GM19240 (cell line): Measurements from ENCODE around the gene RPS6KA5.
"Not testable (repeated sequence)": the region's sequence is repeated elsewhere in the genome, so short reads cannot be mapped to it uniquely, and the experiment has no call there.

Experiments used
- DNase-seq: peaks from one replicate; pipeline ENCODE4 v3.0.0; 2011; ENCODE audit warnings: low spot score; ENCODE audit not compliant: insufficient read length

Gene RPS6KA5

DNA sequence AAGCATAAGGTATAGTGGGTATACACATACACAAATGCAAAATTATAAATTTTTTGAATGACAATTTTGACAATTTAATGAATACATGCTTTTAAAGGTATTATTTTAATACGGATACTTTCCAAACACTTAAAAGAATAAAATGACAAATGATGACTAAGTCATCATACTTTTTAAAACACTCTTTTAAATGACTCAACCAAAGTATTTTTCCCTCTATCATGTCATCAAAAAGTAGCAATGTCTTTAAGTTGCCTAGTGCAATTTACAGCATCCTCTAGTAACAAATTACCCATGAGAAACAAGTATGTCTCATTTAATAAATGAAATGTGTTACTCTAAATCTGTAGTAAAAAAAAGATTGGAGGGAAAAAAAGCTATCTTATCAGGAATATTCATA, 73.3 kb downstream of the RPS6KA5 start:
- no peak for DNase-seq

DNA sequence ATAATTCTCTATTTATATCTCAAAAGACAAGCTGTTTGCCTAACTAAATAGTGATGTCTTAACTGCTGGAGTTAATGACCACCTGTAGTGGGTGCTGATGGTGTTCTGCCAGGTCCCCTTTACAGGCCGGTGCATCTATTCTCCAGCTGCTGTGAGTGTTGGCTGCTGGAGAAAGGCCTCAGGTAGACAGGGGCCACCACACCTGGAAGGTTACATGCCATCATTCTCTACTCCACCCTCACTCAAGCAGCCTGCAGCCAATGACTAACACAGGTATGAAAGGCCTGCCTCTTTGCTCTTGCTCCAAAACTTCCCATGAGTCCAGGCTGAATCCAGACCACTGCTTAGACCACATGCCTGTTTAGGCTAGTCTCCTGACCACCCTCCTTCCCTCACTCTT, 73.9 kb downstream of the RPS6KA5 start:
- no peak for DNase-seq

GRCh38 chr14:90985601-90986242, 74.7 kb downstream of the RPS6KA5 start:
- peak; percentile 6 for DNase-seq

GRCh38 chr14:90983560-90983959, 76.9 kb downstream of the RPS6KA5 start:
- DNase-seq = no peak

GRCh38 chr14:90981636-90982035, 78.8 kb downstream of the RPS6KA5 start:
- DNase-seq = no peak

DNA sequence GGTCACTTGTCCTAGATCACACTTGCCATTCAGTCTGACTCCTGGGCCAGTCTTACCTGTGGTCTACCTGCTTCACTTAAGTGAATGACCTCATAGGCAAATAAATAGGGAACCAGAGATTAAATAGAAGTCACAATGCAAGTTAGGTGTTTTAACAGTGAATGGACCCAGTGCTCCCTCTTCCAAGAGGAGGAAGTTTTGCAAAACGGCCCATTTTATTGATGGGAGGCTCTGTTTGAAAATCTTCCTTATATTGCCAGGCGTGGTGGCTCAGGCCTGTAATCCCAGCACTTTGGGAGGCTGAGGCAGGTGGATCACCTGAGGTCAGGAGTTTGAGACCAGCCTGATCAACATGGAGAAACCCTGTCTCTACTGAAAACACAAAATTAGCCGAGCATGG, 79.8 kb downstream of the RPS6KA5 start:
- not testable (repeated sequence) for DNase-seq

DNA sequence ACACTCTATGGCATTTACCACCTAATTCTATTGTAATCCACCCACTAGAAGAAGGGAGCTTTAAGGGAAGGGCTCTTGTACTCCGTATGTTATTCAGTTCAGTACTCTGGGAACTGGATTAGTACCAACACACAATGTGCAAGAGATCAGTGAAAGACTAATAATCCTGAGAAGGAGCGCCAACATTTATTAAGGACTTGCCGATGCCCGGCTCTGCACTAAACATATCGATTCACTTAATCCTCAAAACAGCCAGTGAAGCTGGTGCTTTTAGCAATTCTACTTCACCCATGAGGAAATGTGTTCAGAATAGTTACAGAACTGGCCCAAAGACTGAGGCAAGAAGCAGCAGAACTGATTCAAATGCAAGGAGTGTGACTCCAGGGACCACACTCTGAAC, 80.9 kb downstream of the RPS6KA5 start:
- no peak for DNase-seq

DNA sequence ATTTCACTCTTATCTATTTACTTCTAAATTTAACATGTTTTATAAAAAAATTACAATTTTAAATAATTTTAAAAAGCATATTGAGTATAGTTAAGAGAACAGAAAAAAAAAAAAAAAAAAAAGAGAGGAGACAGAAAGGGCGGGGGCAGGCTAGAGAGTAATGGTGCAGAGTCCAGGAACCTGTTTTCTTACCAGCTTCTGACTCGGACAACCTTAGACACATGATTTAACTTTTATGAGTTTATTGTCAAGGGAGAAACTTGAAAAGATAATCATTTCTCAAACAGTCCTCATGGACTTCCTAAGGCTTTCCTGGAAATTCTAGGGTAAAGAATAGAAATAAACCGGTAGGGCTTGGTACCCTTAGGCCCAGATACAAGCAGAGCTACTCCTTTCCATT, 84.3 kb downstream of the RPS6KA5 start:
- no peak for DNase-seq

DNA sequence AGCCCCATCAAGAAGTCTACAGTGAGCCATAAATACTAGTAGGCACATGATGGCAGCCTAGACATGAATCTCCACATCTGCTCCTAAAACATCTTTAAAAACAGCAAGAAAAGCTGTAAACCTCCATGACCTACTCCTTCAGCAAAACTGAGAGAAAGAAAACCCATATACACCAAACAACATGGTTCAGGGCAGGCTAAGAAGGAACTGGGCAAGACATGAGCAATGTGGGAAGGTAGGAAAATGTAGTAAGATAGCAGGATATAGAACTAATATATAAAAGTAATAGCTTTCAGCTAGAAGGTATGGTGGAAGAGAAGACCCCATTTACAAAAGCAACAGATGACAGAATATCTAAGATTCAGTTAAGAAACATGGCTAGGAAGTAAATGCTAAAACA, 88.8 kb downstream of the RPS6KA5 start:
- DNase-seq = no peak

- no peak for DNase-seq
These were observed 90.3 kb downstream of the RPS6KA5 start for GRCh38 chr14:90970167-90970600.

DNA sequence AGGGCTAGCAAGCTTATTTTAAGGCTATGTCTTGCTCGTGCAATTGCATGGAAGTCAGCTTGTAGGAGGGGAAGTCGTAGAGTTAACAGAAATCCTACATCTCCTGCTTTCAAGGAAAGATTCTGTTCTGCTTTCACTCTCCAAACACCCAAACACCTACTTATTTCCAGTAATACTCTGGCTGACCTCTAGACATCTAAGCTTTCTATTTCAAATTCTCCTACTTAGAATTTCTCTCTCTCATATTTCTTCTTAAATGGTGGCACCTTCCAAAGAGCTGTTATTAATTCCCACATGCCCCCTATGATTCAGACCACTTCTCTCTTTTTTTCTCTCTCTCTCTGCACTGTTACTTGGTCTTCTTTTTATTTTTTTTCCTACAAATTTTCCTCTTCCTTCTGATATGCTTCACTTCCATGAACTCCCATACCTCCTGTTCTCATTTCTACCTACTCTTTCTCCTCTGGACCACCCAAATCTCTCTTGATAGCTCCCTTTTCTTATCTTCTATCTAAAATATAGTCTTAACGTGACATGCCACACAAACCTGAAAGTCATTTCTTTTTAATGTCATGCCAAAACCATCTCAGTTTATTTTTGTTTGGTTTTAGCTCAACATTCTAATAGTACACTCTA, 90.8 kb downstream of the RPS6KA5 start:
- DNase-seq = no peak

GRCh38 chr14:90968025-90968424, 92.4 kb downstream of the RPS6KA5 start:
- DNase-seq = no peak

DNA sequence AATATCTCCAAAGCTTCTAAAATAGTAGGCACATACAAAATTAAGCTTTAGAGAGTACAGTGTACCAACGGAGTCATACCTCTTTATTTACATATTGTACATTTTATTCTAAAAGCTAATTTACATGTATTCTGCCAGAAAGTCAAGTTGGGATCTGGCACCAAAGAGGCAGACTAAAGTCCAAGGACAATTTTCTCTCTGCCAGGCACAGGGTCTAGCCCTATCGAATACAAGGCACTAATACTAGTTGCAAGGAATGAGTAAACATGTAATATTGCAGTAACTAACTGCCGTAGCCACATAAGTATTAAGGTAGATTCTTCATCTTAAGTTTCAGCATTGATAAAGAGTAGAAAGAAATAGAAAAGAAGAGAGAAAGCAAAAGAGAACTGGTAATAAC, 93.9 kb downstream of the RPS6KA5 start:
- no peak for DNase-seq

GRCh38 chr14:90965765-90966164, 94.7 kb downstream of the RPS6KA5 start:
- no peak for DNase-seq

DNA sequence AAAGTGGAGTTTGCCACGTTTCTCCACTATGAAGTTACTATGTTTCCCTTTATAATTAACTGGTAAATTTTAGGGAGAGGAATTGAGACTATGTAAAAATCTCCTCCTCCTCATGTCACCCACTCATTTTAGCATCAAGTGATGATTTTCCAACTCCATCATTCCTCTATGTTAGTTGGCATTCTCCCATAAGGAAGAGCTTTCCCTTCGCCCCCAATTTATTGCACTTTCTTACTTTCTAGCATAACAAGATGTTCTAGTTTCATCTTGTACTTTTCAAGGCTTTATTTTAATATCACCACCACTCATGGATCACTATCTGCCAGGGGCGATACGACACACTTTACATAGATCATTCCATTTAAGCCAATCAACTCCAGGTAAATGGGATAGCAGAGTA, 97.1 kb downstream of the RPS6KA5 start:
- DNase-seq = no peak

DNA sequence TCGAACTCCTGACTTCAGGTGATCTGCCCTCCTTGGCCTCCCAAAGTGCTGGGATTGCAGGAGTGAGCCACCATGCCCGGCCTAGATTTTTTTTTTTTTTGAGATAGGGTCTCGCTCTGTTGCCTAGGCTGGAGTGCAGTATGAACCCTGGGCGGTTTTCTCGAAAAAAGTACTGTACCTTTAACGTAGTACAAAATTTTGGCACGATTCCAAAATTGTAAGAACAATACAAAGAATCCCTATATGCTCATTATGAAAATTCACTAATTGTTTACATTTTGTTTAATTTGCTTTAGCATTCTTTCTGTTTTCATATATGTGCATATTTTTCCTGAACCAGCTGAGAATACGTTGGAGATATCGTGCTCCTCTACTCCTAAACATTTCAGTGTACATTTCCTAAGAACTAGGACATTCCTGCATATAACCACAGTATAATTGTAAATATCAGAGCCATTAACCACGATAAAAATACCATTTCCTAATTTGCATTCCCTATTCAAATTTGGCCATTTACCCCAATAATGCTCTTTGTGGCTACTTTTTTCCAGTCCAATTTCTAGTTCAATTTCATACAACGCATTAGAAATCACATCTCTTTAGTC, 97.8 kb downstream of the RPS6KA5 start:
- DNase-seq = no peak

DNA sequence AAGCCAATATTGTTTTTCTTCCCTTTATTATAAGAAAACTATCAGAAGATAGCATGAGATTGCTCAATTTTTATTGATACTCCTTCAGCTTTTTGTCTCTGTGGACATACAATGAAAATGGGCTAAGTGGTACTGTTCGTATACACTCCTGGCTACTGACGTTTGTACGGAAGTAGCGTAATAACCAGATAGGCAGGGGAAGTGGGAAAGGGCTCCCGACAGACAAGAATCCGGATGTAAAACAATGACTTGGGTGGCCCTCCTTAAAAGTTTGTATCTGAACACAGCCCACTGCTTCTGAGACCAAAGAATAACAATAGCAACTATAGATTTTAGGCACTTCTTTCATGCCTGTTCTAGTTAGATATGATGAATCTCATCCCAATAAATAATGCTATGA, 99.6 kb downstream of the RPS6KA5 start:
- no peak for DNase-seq

DNA sequence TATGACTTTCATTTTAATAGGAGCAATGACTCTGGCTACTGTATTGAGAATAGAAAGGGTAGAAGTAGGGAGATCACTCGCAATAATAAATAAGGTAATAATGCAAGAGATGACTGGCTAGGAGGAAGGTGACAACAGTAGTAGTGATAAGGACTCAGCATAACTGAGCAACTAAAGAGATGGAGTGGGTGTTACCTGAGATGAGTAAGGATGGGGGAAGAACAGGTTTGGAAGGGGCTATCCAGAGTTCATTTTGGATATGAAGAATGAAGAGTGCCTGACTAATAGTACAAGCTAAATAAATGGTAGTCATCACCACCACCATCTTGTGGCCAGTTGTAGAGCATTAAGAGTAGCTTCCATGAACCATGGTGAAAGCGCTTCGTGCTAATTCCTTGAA, 101.1 kb downstream of the RPS6KA5 start:
- DNase-seq = no peak

DNA sequence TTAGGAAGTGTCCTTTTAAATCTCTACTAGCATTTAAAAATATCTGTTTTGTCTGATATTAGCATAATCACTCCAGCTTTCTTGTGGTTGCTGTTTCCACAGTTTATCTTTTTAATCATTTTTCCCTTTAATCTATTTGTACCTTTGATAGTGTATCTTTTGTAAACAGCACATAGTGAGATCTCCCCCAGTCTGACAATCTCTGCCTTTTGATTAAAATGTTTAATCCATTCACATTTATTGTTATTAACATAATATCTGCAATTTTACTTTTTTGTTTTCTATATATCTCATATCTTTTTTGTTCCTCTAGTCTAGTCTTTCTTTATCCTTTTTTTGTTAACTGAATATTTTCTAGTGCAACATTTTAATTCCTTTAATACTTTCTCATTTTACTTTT, 104.2 kb downstream of the RPS6KA5 start:
- DNase-seq = no peak

DNA sequence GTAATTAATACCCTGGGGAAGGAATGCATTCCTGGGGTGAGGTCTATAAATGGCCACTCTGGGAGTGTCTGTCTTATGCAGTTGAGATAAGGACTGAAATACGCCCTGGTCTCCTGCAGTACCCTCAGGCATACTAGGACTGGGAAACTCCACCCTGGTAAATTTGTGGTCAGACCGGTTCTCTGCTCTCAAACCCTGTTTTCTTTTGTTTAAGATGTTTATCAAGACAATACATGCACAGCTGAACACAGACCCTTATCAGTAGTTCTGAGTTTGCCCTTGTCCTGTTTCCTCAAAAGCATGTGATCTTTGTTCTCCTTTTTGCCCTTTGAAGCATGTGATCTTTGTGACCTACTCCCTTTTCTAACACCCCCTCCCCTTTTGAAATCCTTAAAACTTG, 106.8 kb downstream of the RPS6KA5 start:
- DNase-seq = not testable (repeated sequence)

GRCh38 chr14:90943367-90943766, 117.1 kb downstream of the RPS6KA5 start:
- no peak for DNase-seq

GRCh38 chr14:90942511-90942910, 117.9 kb downstream of the RPS6KA5 start:
- no peak for DNase-seq

GRCh38 chr14:90941706-90942105, 118.7 kb downstream of the RPS6KA5 start:
- no peak for DNase-seq
